Measurements from ENCODE around the gene CHCHD6. TPM values are rescaled to one million over a fixed set of nuclear protein-coding genes. Genes with fewer than 3 reads are reported as not detected.

CHCHD6 gene
- total and polyA plus RNA-seq, 2 of the 4 experiments (the other 2 are of a cell fraction): 18.8 to 28.9 TPM

DNA sequence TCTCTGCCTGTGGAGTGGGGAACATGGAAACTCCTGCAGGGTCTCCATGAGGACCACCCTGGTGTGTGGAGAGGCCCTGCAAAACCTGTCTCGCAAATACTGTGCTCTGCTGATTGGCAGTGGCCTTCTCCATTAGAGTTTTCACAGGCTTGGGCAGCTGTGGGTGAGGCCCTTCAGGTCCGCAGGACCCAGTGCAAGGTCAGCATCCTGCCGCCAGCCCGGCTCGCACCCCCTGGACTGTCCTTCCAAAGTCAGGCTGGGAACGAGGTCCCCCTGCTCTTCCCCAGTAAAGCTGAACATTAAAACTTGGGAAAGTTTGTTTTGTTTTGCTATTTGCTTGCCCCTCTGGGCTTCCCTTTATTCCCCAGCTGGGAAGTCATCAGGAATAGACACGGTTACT lies 193.9 kb downstream of the CHCHD6 start:
- Histone ChIP-seq H2BK120ac (ENCODE audit: low read depth, low read length) (no peak overlapping the region), H2BK20ac (ENCODE audit: low read depth, low read length) (no peak overlapping the region), H3K27me3 (ENCODE audit: control insufficient read depth, insufficient read depth, low read length) (no peaks in the 10 kb centered on the region), H3K4me1 (ENCODE audit: control insufficient read depth, insufficient read depth, low read length) (peaks cover 4% of the 10 kb centered on the region; the same call in 1 of the 2 replicates), H4K91ac (ENCODE audit: insufficient read depth, low read depth, low read length) (no peak overlapping the region), H3K23ac (ENCODE audit: low read depth, low read length) (no peak overlapping the region), H3K56ac (ENCODE audit: extremely low read depth, insufficient read depth, low read length) (no peak overlapping the region), H3K4ac (ENCODE audit: low read depth, low read length) (no peak overlapping the region), H3K9me1 (ENCODE audit: insufficient read depth, low read length) (peaks cover 3% of the 10 kb centered on the region; the same call in 1 of the 2 replicates), H3K4me3 (ENCODE audit: insufficient read depth, low read depth, low read length) (no peak overlapping the region), H3K79me1 (ENCODE audit: low read depth in 1 of 2, low read length in 2 of 2) (no peaks in the 10 kb centered on the region), H2AK9ac (replicated peaks; ENCODE audit: low read depth, low read length, poor library complexity) (no peak overlapping the region), H3K36me3 (ENCODE audit: control insufficient read depth, insufficient read depth, low read length) (no peaks in the 10 kb centered on the region), H4K5ac (ENCODE audit: low read depth, low read length) (no peak overlapping the region), H4K20me1 (ENCODE audit: insufficient read depth, low read length) (no peaks in the 10 kb centered on the region), H2AFZ (replicated peaks; ENCODE audit: low read length, poor library complexity) (no peak overlapping the region), H3K27ac (ENCODE audit: insufficient read depth, low read length) (no peak overlapping the region), H2BK5ac (ENCODE audit: low read depth, low read length, poor library complexity, severe bottlenecking) (no peak overlapping the region), H2AK5ac (ENCODE audit: low read depth, low read length) (no peak overlapping the region), H4K8ac (ENCODE audit: low read depth in 2 of 2, low read length in 2 of 2) (no peak overlapping the region), H2BK15ac (ENCODE audit: low read depth, low read length) (no peak overlapping the region), H3K14ac (replicated peaks; ENCODE audit: low read depth, low read length) (no peak overlapping the region), H3K9me3 (ENCODE audit: control insufficient read depth, insufficient read depth, low read length) (no peaks in the 10 kb centered on the region), H3K4me2 (ENCODE audit: low read depth, low read length) (no peak overlapping the region), H3K18ac (ENCODE audit: low read depth, low read length) (no peak overlapping the region), H3K9ac (ENCODE audit: low read depth, low read length) (no peak overlapping the region)
- no TSS peak for BruUV-seq (replicated peaks)
- ChIA-PET CTCF (no interaction called here), POLR2A (ENCODE audit: unreplicated experiment) (no interaction called here)
- in situ Hi-C loops (cut with MboI; ENCODE audit: low sequenced_read_pairs): no loop called here
- WGBS, 2 experiments (ENCODE audit: extremely low coverage in 2 of 2, insufficient read length in 1 of 2): 77% methylated on average over 6 of the region's 7 CpGs; no CpG with 5 or more reads in 1 of the 2 experiments
- TF ChIP-seq POLR2A (IDR thresholded peaks at IDR 0.05; ENCODE audit: low read depth, low read length) (no peak), RCOR1 (IDR thresholded peaks at IDR 0.05; ENCODE audit: insufficient replicate concordance, low read length) (no peak), MAFK (IDR thresholded peaks at IDR 0.05; ENCODE audit: low read depth, low read length) (no peak), FOS (IDR thresholded peaks at IDR 0.05; ENCODE audit: low read depth, low read length) (no peak)
- TF ChIP-seq, protein P1, sequence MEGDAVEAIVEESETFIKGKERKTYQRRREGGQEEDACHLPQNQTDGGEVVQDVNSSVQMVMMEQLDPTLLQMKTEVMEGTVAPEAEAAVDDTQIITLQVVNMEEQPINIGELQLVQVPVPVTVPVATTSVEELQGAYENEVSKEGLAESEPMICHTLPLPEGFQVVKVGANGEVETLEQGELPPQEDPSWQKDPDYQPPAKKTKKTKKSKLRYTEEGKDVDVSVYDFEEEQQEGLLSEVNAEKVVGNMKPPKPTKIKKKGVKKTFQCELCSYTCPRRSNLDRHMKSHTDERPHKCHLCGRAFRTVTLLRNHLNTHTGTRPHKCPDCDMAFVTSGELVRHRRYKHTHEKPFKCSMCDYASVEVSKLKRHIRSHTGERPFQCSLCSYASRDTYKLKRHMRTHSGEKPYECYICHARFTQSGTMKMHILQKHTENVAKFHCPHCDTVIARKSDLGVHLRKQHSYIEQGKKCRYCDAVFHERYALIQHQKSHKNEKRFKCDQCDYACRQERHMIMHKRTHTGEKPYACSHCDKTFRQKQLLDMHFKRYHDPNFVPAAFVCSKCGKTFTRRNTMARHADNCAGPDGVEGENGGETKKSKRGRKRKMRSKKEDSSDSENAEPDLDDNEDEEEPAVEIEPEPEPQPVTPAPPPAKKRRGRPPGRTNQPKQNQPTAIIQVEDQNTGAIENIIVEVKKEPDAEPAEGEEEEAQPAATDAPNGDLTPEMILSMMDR (conservative IDR thresholded peaks at IDR 0.05; ENCODE audit: low read depth, low read length): no peak
- intact Hi-C loops (cut with micrococcal nuclease): no loop called here
- no peak for DNase-seq
- no peak for ATAC-seq (ENCODE audit: low read depth)
- dilution Hi-C loops (cut with HindIII; ENCODE audit: low sequenced_read_pairs, unreplicated experiment): no loop called here

All from IMR-90 (cell line).